Peyer's patch (tissue), 4 donors: Measurements from ENCODE around the gene ITGAL. TPM values are rescaled to one million over a fixed set of nuclear protein-coding genes. Genes with fewer than 3 reads are reported as not detected.
A peak's percentile ranks its signal among the peaks of the same experiment; 100 is the strongest.

Experiments
- DNase-seq, 3 donors: peaks; one replicate each; pipeline ENCODE4 v3.0.0-alpha.2; 2017 to 2019
- H3K27ac ChIP-seq, 4 donors: fragments of 200-600 bp; sonication (generic); one replicate each; pipeline ENCODE4 v1.5.1; 2016 to 2019
- H3K27me3 ChIP-seq, 2 donors: fragments of 200-600 bp; sonication (generic); one replicate each; pipeline ENCODE4 v1.5.1; 2019
- H3K36me3 ChIP-seq, 3 donors: fragments of 200-600 bp; sonication (generic); one replicate each; pipeline ENCODE4 v1.5.1; 2016 to 2019
- H3K4me1 ChIP-seq, 4 donors: fragments of 200-600 bp; sonication (generic); one replicate each; pipeline ENCODE4 v1.5.1; 2016 to 2019
- H3K4me3 ChIP-seq, 4 donors: fragments of 200-600 bp; sonication (generic); 1 replicate in 3 of 4; 2 replicates in 1 of 4; pipeline ENCODE4 v1.5.1; 2016 to 2019; ENCODE audit warnings: mild to moderate bottlenecking in 1 of 4
- H3K9me3 ChIP-seq, 4 donors: fragments of 200-600 bp; sonication (generic); one replicate each; pipeline ENCODE4 v1.5.1; 2016 to 2019; ENCODE audit warnings: mild to moderate bottlenecking in 1 of 4
- POLR2A ChIP-seq, 2 donors: fragments of 450-650 bp; IDR thresholded peaks; one replicate each; pipeline ENCODE4 v1.5.1; 2017; ENCODE audit warnings: antibody characterized with exemption in 2 of 2, mild to moderate bottlenecking in 2 of 2, moderate library complexity in 2 of 2
- total RNA-seq, 4 donors: library from RNA; depleted of rRNA; stranded (reverse); fragments of >200 nt; gene quantifications; one replicate each; pipeline ENCODE4 v1.1.0, GENCODE V29; 2016
- TF ChIP-seq, protein P1 (sequence below), 6 experiments: fragments of 450-650 bp in 4 of 6; fragments of 200-600 bp in 2 of 6; sonication (generic) in 1 of 6; IDR thresholded peaks; one replicate each; pipeline ENCODE4 v1.5.1; 2017 to 2019; ENCODE audit warnings: antibody characterized with exemption in 6 of 6, mild to moderate bottlenecking in 3 of 6, moderate library complexity in 1 of 6

The ITGAL gene
- total RNA-seq, 4 donors from 2014 or later: 4.3 to 52.0 (median 13.0) TPM

DNA sequence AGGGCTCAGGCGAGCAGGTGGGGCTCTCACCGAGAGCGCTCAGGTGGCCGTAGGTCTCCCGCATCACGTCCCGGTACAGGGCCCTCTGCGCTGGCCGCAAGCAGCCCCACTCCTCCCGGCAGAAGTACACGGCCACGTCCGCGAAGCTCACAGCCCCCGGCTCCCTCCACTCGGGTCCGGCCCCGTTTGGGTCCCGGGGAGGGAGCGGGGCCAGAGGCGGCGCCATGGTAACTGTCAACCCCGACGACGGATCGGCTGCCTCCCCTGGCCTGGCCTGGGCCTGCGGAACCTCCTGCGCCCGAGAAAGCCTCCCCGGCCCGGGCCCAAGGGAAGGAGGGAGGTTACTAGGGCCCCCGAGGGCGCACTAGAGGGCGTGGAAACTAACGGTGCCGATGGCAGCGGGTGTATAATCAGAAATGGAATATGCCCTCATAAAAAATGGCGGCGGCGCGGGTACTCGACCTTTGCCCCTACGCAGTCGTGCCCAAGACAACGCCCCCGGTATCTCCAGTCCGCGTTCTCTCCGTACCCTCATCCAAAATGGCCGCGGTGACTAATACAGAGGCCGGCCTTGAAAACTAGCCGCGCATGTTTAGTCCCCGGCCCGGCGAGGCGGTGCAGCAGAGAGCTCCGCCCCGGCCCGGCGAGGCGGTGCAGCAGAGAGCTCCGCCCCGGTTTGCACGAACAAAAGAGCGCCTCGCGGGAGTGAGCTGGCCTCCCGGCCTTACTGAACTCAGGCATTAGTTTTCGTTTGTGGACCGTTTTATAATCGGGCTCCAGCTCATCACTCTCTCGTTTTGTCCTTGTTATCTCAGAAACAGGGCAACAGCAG is 85.6 kb downstream of the ITGAL start, which contains the start of gene ZNF764:
Gene ZNF764 (minus strand): TSS at position 418 of the 832 bp plus-strand sequence. CDS start 192 bp downstream, at position 226.
- H3K4me3 ChIP-seq: peak within 1 kb of the TSS; percentile 79 to 96 (median 84)
- peaks cover 0 to 27% (median 0%) of the 10 kb centered on the region in 3 donors for H3K36me3 ChIP-seq
- DNase-seq: peak; percentile 97 to 99 (median 98)
- peak; percentile 37 to 49 for TF ChIP-seq POLR2A (IDR thresholded peaks at IDR 0.05)
- TF ChIP-seq, protein P1, sequence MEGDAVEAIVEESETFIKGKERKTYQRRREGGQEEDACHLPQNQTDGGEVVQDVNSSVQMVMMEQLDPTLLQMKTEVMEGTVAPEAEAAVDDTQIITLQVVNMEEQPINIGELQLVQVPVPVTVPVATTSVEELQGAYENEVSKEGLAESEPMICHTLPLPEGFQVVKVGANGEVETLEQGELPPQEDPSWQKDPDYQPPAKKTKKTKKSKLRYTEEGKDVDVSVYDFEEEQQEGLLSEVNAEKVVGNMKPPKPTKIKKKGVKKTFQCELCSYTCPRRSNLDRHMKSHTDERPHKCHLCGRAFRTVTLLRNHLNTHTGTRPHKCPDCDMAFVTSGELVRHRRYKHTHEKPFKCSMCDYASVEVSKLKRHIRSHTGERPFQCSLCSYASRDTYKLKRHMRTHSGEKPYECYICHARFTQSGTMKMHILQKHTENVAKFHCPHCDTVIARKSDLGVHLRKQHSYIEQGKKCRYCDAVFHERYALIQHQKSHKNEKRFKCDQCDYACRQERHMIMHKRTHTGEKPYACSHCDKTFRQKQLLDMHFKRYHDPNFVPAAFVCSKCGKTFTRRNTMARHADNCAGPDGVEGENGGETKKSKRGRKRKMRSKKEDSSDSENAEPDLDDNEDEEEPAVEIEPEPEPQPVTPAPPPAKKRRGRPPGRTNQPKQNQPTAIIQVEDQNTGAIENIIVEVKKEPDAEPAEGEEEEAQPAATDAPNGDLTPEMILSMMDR (IDR thresholded peaks at IDR 0.05): peak in 3 of 6 experiments; percentile 2 to 17 (median 2)
- peaks cover 0 to 41% (median 4%) of the 10 kb centered on the region in 4 donors for H3K4me1 ChIP-seq
- H3K9me3 ChIP-seq: no peaks in the 10 kb centered on the region
- no peaks in the 10 kb centered on the region for H3K27me3 ChIP-seq
- peak within 1 kb of the TSS; percentile 93 to 99 (median 94) for H3K27ac ChIP-seq

DNA sequence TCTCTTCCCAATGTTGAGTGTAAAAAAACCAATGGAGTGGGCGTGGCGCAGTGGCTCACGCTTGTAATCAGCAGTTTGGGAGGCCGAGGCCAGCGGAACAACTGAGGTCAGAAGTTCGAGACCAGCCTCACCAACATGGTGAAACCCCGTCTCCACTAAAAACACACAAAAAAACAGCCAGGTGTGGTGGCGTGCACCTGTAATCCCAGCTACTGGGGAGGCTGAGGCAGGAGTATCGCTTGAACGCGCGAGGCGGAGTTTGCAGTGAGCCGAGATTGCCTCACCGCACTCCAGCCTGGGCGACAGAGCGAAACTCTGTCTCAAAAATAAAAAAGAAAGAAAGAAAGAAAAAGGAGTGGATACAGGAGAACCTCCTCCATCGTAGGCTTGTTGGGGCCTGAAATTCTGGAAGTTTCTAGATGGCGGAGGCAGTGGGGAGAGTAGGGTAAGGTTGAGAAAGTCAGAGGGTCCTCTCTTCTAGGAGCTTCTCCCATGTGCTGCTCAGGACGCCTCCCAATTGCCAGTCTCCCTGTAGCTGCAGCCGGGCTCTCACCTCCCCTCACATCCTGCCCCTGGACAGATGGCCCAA is 86.3 kb downstream of the ITGAL start:
- Histone ChIP-seq H3K9me3 (no peaks in the 10 kb centered on the region), H3K4me3 (peak overlapping the region; percentile 39 to 96 (median 80)), H3K36me3 (peaks cover 0 to 25% (median 0%) of the 10 kb centered on the region in 3 donors), H3K27ac (peak overlapping the region; percentile 93 to 99 (median 94)), H3K4me1 (peaks cover 0 to 41% (median 4%) of the 10 kb centered on the region in 4 donors), H3K27me3 (no peaks in the 10 kb centered on the region)
- TF ChIP-seq, protein P1 (IDR thresholded peaks at IDR 0.05): no peak
- TF ChIP-seq POLR2A (IDR thresholded peaks at IDR 0.05): no peak
- no peak for DNase-seq

DNA sequence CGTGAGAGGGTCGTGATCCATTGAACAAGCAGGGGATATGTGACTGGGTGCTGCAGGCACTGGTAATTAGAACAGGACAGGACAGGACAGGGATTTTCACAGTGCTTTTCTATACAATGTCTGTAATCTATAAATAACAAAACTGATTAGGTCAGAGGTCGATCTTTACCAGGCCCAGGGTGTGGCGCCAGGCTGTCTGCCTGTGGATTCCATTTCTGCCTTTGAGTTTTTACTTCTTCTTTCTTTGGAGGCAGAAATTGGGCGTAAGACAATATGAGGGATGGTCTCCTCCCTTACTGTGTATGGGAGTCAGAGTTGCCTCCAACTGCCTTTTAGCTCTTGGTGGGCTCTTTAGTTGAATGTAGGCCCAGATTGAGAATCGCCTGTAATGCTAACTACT is 87.1 kb downstream of the ITGAL start:
- Histone ChIP-seq H3K36me3 (peaks cover 0 to 17% (median 0%) of the 10 kb centered on the region in 3 donors), H3K27ac (peak overlapping the region in 3 of 4 donors; percentile 47 to 99 (median 52))

DNA sequence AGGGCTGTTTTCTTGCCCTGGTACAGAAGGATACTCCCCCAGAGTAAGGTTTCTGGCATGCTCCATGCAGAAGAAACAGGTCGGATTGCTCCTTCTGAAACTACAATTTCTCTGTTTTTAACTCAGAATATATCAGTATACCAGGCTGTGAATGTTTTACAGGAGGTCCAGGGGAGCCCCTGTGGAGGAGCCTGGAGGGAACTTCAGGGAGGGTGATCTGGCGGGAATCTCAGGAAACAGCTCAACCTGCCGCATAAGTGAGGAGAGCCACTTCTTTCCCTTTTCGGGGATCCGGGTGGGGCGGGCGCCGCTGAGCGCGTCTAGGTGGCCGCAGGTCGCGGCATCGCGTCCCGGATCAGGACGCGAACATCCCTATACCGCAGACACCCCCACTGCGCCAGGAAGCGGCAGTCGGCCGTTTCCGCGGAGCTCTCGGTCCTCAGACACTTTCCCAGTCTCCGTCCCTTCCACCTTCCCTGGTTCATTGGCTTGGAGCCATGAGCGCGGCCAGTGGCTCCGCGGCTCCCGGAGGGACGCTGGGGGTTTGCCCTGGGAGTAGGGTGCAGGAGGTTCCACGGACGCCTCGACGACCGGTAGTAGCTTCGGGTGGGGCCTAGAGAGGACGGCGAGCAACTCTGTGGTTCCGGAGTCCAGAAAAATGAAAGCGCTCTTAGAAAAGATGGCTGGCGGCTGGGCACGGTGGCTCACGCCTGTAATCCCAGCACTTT is 88.7 kb downstream of the ITGAL start:
- no peaks in the 10 kb centered on the region for H3K27me3 ChIP-seq
- H3K36me3 ChIP-seq: peaks cover 0 to 1% (median 0%) of the 10 kb centered on the region in 3 donors
- DNase-seq: peak; percentile 30 to 74 (median 68)
- peak overlapping the region; percentile 68 to 86 (median 76) for H3K27ac ChIP-seq
- H3K4me3 ChIP-seq: peak overlapping the region; percentile 37 to 60 (median 48)
- TF ChIP-seq, protein P1 (IDR thresholded peaks at IDR 0.05): no peak
- no peak for TF ChIP-seq POLR2A (IDR thresholded peaks at IDR 0.05)
- peaks cover 0 to 37% (median 4%) of the 10 kb centered on the region in 4 donors for H3K4me1 ChIP-seq
- H3K9me3 ChIP-seq: no peaks in the 10 kb centered on the region

More for the DNA sequence above, 87.1 kb downstream of the ITGAL start:
- no peak for TF ChIP-seq POLR2A (IDR thresholded peaks at IDR 0.05)
- TF ChIP-seq, protein P1 (IDR thresholded peaks at IDR 0.05): no peak
- H3K9me3 ChIP-seq: no peaks in the 10 kb centered on the region
- peaks cover 0 to 41% (median 4%) of the 10 kb centered on the region in 4 donors for H3K4me1 ChIP-seq
- DNase-seq: peak in 1 of 3 donors; percentile 57
- no peaks in the 10 kb centered on the region for H3K27me3 ChIP-seq
- no peak overlapping the region for H3K4me3 ChIP-seq

DNA sequence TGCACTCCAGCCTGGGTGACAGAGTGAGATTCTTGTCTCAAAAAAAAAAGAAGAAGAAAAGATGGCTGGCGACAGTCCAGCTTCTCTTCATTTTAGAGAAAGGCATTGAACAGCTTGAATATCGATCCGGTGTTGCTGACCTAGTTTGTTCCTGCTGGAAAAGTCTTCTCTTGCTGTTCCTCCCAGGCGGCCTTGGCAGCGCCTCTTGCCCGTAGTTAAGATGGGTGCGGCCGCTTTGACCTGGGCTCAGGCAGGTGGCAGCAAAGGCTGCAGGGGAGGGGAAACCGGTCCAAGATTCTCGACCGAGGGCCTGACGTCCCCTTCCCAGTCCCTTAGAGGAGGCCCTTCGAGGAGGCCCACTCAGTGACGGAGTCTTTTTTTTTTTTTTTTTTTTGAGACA is 89.5 kb downstream of the ITGAL start:
- H3K4me3 ChIP-seq: peak overlapping the region in 3 of 4 donors; percentile 48 to 60 (median 48)
- no peaks in the 10 kb centered on the region for H3K27me3 ChIP-seq
- peak overlapping the region; percentile 68 to 86 (median 76) for H3K27ac ChIP-seq
- peaks cover 0 to 29% (median 1%) of the 10 kb centered on the region in 4 donors for H3K4me1 ChIP-seq
- DNase-seq: peak in 2 of 3 donors; percentile 70 to 73
- H3K9me3 ChIP-seq: no peaks in the 10 kb centered on the region
- H3K36me3 ChIP-seq: no peaks in the 10 kb centered on the region
- TF ChIP-seq POLR2A (IDR thresholded peaks at IDR 0.05): no peak
- TF ChIP-seq, protein P1 (IDR thresholded peaks at IDR 0.05): peak in 2 of 6 experiments; percentile 5 to 28
